Measurements from ENCODE around the gene METTL25. TPM values are rescaled to one million over a fixed set of nuclear protein-coding genes. Genes with fewer than 3 reads are reported as not detected.

The METTL25 gene
- total and polyA plus RNA-seq, 2 experiments from 2014 or later: 7.6 to 14.3 TPM

DNA sequence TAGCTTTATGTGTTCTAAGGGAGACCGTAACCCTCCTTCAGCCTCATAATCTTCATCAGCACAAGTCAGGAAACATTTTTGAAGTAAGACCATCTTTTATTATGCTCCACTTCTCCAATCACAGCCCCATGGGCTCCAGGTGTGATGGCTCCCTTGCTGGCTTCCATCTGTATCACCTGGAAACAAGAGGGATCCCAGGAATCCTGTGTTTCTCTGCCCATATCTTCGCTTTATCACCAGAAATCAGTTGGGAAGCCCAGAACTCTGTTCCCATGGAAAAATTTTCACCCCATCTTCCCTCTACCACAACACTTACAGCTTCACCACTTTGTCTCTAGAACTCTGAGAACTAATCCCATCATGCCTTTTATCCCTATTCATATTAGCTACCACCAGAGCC, 68.3 kb downstream of the METTL25 start:
- H3K27me3 ChIP-seq (ENCODE audit: insufficient read depth): no peaks in the 10 kb centered on the region
- Mint-ChIP-seq H3K4me1 (no peaks in the 10 kb centered on the region), H3K36me3 (ENCODE audit: low read depth) (peaks cover under 1% of the 10 kb centered on the region; the same call in 1 of the 3 replicates), H3K27me3 (ENCODE audit: insufficient read depth, low read depth, poor library complexity) (no peaks in the 10 kb centered on the region), H3K27ac (no peak overlapping the region), H3K4me3 (no peak overlapping the region), H3K9me3 (peaks cover 12% of the 10 kb centered on the region; the same call in 2 of the 3 replicates)
- H3K36me3 ChIP-seq (ENCODE audit: insufficient read depth): no peaks in the 10 kb centered on the region
- H3K27ac ChIP-seq (ENCODE audit: low read depth): no peak overlapping the region
- H3K79me2 ChIP-seq (replicated peaks; ENCODE audit: insufficient read depth): no peaks in the 10 kb centered on the region
- ATAC-seq: no peak
- DNase-seq (ENCODE audit: low spot score): no peak
- H3K9me2 ChIP-seq (ENCODE audit: insufficient read depth): no peaks in the 10 kb centered on the region
- TF ChIP-seq, protein P1, sequence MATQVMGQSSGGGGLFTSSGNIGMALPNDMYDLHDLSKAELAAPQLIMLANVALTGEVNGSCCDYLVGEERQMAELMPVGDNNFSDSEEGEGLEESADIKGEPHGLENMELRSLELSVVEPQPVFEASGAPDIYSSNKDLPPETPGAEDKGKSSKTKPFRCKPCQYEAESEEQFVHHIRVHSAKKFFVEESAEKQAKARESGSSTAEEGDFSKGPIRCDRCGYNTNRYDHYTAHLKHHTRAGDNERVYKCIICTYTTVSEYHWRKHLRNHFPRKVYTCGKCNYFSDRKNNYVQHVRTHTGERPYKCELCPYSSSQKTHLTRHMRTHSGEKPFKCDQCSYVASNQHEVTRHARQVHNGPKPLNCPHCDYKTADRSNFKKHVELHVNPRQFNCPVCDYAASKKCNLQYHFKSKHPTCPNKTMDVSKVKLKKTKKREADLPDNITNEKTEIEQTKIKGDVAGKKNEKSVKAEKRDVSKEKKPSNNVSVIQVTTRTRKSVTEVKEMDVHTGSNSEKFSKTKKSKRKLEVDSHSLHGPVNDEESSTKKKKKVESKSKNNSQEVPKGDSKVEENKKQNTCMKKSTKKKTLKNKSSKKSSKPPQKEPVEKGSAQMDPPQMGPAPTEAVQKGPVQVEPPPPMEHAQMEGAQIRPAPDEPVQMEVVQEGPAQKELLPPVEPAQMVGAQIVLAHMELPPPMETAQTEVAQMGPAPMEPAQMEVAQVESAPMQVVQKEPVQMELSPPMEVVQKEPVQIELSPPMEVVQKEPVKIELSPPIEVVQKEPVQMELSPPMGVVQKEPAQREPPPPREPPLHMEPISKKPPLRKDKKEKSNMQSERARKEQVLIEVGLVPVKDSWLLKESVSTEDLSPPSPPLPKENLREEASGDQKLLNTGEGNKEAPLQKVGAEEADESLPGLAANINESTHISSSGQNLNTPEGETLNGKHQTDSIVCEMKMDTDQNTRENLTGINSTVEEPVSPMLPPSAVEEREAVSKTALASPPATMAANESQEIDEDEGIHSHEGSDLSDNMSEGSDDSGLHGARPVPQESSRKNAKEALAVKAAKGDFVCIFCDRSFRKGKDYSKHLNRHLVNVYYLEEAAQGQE (IDR thresholded peaks at IDR 0.05; ENCODE audit: unreplicated experiment): no peak
- no peak for TF ChIP-seq NANOG (IDR thresholded peaks at IDR 0.05; ENCODE audit: borderline replicate concordance)
- no peak for TF ChIP-seq ZNF331 (CRISPR knock-in tag; IDR thresholded peaks at IDR 0.05; ENCODE audit: low read depth)
- no peak for TF ChIP-seq ZNF462 (CRISPR knock-in tag; IDR thresholded peaks at IDR 0.05)
- no peak for TF ChIP-seq POLR2AphosphoS5 (IDR thresholded peaks at IDR 0.05; ENCODE audit: low read depth)
- TF ChIP-seq JUNB (IDR thresholded peaks at IDR 0.05; ENCODE audit: unreplicated experiment): no peak
- no peak for TF ChIP-seq STAT1 (IDR thresholded peaks at IDR 0.05; ENCODE audit: unreplicated experiment)
- no peak for TF ChIP-seq CREB1 (CRISPR knock-in tag; IDR thresholded peaks at IDR 0.05; ENCODE audit: low read depth)
- no peak for TF ChIP-seq EZH2 (IDR thresholded peaks at IDR 0.05; ENCODE audit: low read depth, unreplicated experiment)
- TF ChIP-seq ETS1 (IDR thresholded peaks at IDR 0.05): no peak
- TF ChIP-seq ZNF114 (CRISPR knock-in tag; IDR thresholded peaks at IDR 0.05): no peak
- TF ChIP-seq, protein P2, sequence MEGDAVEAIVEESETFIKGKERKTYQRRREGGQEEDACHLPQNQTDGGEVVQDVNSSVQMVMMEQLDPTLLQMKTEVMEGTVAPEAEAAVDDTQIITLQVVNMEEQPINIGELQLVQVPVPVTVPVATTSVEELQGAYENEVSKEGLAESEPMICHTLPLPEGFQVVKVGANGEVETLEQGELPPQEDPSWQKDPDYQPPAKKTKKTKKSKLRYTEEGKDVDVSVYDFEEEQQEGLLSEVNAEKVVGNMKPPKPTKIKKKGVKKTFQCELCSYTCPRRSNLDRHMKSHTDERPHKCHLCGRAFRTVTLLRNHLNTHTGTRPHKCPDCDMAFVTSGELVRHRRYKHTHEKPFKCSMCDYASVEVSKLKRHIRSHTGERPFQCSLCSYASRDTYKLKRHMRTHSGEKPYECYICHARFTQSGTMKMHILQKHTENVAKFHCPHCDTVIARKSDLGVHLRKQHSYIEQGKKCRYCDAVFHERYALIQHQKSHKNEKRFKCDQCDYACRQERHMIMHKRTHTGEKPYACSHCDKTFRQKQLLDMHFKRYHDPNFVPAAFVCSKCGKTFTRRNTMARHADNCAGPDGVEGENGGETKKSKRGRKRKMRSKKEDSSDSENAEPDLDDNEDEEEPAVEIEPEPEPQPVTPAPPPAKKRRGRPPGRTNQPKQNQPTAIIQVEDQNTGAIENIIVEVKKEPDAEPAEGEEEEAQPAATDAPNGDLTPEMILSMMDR (conservative IDR thresholded peaks at IDR 0.05; ENCODE audit: low read depth in 2 of 2): no peak
- TF ChIP-seq EZH2phosphoT487 (IDR thresholded peaks at IDR 0.05; ENCODE audit: unreplicated experiment): no peak
- no peak overlapping the region for H3K4me3 ChIP-seq
- no peak overlapping the region for H3K4me2 ChIP-seq
- H3F3A ChIP-seq (replicated peaks; ENCODE audit: low read depth): no peaks in the 10 kb centered on the region
- no peaks in the 10 kb centered on the region for H4K20me1 ChIP-seq (replicated peaks; ENCODE audit: insufficient read depth)
- H2AFZ ChIP-seq: no peak overlapping the region
- no peaks in the 10 kb centered on the region for H3K4me1 ChIP-seq (ENCODE audit: insufficient read depth)
